HFFc6 (cell line): Measurements from ENCODE around the gene DYSF. TPM values are rescaled to one million over a fixed set of nuclear protein-coding genes. Genes with fewer than 3 reads are reported as not detected.

Source experiments
- DNase-seq: peaks from one replicate; pipeline ENCODE4 v3.0.0-alpha.2; 2018
- H3K27ac Mint-ChIP-seq: 2 replicates; pipeline ENCODE4 v1.8.0; 2020; ENCODE audit warnings: mild to moderate bottlenecking, mixed read lengths
- H3K27me3 Mint-ChIP-seq: 2 replicates; pipeline ENCODE4 v1.8.0; 2021; ENCODE audit warnings: mild to moderate bottlenecking, moderate library complexity, mixed read lengths; ENCODE audit not compliant: insufficient read depth
- H3K36me3 Mint-ChIP-seq: 2 replicates; pipeline ENCODE4 v1.8.0; 2021; ENCODE audit warnings: low read depth, mixed read lengths
- H3K4me1 Mint-ChIP-seq: 2 replicates; pipeline ENCODE4 v1.8.0; 2020; ENCODE audit warnings: low read depth, mixed read lengths
- H3K4me3 Mint-ChIP-seq: 2 replicates; pipeline ENCODE4 v1.8.0; 2020; ENCODE audit warnings: mild to moderate bottlenecking, moderate library complexity, mixed read lengths
- H3K9me3 Mint-ChIP-seq: 2 replicates; pipeline ENCODE4 v1.8.0; 2020; ENCODE audit warnings: mild to moderate bottlenecking, mixed read lengths
- total RNA-seq, 6 experiments: library from RNA; stranded (reverse); fragmentation: NEBNext Ultra II Directional; extraction: Animal tissue kit (Norgen Biotek cat#: 25700); gene quantifications; 2 replicates in 1 of 6; 3 replicates in 5 of 6; pipeline ENCODE4 v1.2.3, GENCODE V29; 2021
- TF ChIP-seq, protein P1 (sequence below): fragments of 200-600 bp; sonication (generic); IDR thresholded peaks from 2 replicates; pipeline ENCODE4 v1.5.0; 2021; ENCODE audit warnings: antibody characterized with exemption, mild to moderate bottlenecking

Gene DYSF
- total RNA-seq, 6 experiments from 2014 or later: 0.07 to 0.57 (median 0.32) TPM

DNA sequence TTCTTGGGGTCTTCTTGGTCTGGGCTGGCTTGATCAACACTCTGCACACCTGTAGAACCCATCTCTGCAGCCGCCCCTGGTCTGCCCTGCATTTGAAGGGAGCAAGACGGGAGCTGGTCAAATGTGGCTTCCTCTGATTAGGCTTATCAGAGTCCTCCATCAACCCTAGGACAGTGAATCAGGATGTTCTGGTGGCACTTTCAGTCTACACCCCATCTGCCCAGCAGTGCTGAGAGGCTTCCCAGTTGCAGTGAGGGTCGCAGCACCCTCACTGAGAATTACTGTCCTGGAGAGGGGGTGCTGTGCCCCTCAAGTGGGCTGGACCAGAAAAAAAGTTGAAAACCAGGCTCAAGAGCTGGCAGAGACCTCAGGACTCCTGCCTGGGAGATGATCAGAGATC is 152.9 kb downstream of the DYSF start:
- H3K36me3 Mint-ChIP-seq: no peaks in the 10 kb centered on the region
- no peak overlapping the region for H3K4me3 Mint-ChIP-seq
- H3K9me3 Mint-ChIP-seq: no peaks in the 10 kb centered on the region
- peaks cover 43% of the 10 kb centered on the region for H3K27me3 Mint-ChIP-seq
- TF ChIP-seq, protein P1, sequence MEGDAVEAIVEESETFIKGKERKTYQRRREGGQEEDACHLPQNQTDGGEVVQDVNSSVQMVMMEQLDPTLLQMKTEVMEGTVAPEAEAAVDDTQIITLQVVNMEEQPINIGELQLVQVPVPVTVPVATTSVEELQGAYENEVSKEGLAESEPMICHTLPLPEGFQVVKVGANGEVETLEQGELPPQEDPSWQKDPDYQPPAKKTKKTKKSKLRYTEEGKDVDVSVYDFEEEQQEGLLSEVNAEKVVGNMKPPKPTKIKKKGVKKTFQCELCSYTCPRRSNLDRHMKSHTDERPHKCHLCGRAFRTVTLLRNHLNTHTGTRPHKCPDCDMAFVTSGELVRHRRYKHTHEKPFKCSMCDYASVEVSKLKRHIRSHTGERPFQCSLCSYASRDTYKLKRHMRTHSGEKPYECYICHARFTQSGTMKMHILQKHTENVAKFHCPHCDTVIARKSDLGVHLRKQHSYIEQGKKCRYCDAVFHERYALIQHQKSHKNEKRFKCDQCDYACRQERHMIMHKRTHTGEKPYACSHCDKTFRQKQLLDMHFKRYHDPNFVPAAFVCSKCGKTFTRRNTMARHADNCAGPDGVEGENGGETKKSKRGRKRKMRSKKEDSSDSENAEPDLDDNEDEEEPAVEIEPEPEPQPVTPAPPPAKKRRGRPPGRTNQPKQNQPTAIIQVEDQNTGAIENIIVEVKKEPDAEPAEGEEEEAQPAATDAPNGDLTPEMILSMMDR: no peak
- no peak for DNase-seq
- peaks cover 7% of the 10 kb centered on the region for H3K4me1 Mint-ChIP-seq
- no peak overlapping the region for H3K27ac Mint-ChIP-seq

GRCh38 chr2:71607151-71607889 is 154.0 kb downstream of the DYSF start:
- Mint-ChIP-seq H3K36me3 (no peaks in the 10 kb centered on the region), H3K9me3 (no peaks in the 10 kb centered on the region), H3K4me1 (peaks cover 7% of the 10 kb centered on the region), H3K27me3 (peaks cover 34% of the 10 kb centered on the region), H3K27ac (no peak overlapping the region), H3K4me3 (no peak overlapping the region)
- no peak for DNase-seq
- TF ChIP-seq, protein P1: no peak

DNA sequence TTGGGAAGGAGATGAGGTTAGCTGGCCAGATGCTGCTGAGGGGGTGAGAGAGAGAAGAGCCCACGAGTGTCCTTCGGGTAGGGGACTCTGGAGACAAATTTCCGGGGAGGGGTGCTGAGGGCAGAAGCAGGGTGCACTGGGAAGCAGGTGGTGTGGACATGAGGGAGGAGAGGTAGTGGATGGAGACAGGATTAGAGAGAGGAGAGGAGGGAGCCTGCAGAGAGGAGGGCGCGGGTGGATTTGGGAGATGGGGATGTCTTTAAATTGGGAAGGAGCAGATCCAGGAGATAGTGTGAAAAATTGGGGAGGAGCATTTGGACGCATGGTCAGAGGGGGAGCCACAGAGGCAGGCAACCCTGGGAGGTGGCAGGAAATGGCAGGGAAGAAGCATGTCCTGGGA is 154.7 kb downstream of the DYSF start:
- Mint-ChIP-seq H3K27ac (no peak overlapping the region), H3K36me3 (no peaks in the 10 kb centered on the region), H3K9me3 (no peaks in the 10 kb centered on the region), H3K27me3 (peaks cover 31% of the 10 kb centered on the region), H3K4me3 (no peak overlapping the region), H3K4me1 (peaks cover 7% of the 10 kb centered on the region)
- no peak for DNase-seq
- TF ChIP-seq, protein P1: no peak

DNA sequence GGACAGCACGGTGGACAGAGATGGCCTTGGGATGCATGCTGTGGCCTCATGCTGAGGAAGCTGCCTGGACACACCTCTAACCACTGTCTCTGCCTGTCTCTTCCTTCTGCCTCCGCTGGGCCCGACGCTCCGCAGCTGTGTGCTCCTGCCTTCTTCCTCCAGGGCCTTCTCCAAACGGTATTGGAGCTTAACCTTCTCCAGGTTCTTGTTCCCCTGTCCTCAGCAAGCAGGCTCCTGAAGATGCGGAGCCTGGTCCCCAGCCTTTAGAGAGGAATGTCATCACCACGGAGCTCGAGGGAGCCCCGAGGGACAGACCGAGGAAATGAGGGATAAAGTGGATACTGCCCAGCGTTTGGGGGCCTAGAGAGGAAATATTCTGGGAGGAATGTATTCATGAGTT is 155.1 kb downstream of the DYSF start:
- TF ChIP-seq, protein P1: no peak
- Mint-ChIP-seq H3K9me3 (no peaks in the 10 kb centered on the region), H3K27me3 (peaks cover 31% of the 10 kb centered on the region), H3K36me3 (no peaks in the 10 kb centered on the region), H3K4me1 (peaks cover 7% of the 10 kb centered on the region), H3K27ac (no peak overlapping the region), H3K4me3 (no peak overlapping the region)
- DNase-seq: no peak

- no peaks in the 10 kb centered on the region for H3K9me3 Mint-ChIP-seq
- no peak overlapping the region for H3K27ac Mint-ChIP-seq
- H3K36me3 Mint-ChIP-seq: no peaks in the 10 kb centered on the region
- TF ChIP-seq, protein P1: no peak
- H3K4me3 Mint-ChIP-seq: no peak overlapping the region
- H3K27me3 Mint-ChIP-seq: peaks cover 30% of the 10 kb centered on the region
- DNase-seq: no peak
- peaks cover 7% of the 10 kb centered on the region for H3K4me1 Mint-ChIP-seq
Measured at GRCh38 chr2:71609029-71609428, 155.7 kb downstream of the DYSF start.
